ENCODE data around the gene CBFA2T2.
"Not testable (repeated sequence)": the region's sequence is repeated elsewhere in the genome, so short reads cannot be mapped to it uniquely, and the experiment has no call there.

The CBFA2T2 gene

DNA sequence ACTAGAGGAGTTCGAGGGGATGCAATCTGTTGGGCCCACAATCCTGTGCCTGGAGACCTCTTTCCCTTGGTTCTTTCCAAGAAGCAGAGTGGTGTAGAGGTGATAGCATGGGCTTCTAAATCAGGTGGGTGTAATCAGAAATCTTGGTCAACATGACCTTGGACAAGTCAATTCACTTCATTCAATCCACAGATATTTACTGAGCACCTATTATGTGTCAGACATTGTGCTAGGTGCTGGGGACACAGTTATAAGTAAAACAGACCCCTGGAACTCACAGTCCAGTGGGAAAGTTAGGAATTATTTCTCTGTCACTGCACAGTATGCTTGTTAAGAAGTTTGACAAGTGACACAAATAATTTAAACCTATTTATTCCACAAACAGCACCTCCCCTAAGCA, 199.6 kb downstream of the CBFA2T2 start:
- CTCF ChIA-PET: interaction anchor here (0.8 to 2.0 kb wide), 3 partner anchors 11 to 238 kb away, joined by 4 to 6 read pairs (median 4); no protein-coding TSS in a partner anchor
- Mint-ChIP-seq H3K4me3 (peak overlapping the region; percentile 57), H3K36me3 (peaks cover 6% of the 10 kb centered on the region), H3K4me1 (peaks cover 68% of the 10 kb centered on the region), H3K27ac (peak overlapping the region; percentile 95), H3K9me3 (no peaks in the 10 kb centered on the region), H3K27me3 (no peaks in the 10 kb centered on the region)
- DNase-seq: no peak

DNA sequence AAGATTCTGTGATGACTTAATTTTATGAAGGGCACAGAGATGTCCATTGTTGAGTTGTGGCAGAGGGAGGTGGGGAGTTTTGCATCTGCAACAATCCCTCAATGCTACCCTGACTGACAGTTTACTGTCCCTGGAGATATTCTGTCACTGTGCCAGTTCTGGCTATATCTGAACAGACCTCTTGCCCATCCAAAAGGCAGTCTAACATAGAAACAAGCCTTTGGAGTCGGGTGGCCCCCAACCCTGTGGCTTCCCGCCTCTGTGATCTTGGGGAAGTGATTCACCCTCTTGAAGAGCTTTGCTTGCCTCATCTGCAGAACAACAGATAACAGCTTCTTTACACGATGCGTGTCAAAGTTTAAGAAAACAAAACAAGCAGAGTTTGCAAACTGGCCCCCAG, 200.1 kb downstream of the CBFA2T2 start:
- Mint-ChIP-seq H3K36me3 (peaks cover 3% of the 10 kb centered on the region), H3K9me3 (no peaks in the 10 kb centered on the region), H3K4me3 (peak overlapping the region; percentile 57), H3K4me1 (peaks cover 64% of the 10 kb centered on the region), H3K27me3 (no peaks in the 10 kb centered on the region), H3K27ac (peak overlapping the region; percentile 95)
- peak; percentile 76 for DNase-seq
- CTCF ChIA-PET: interaction anchor here (0.8 to 2.0 kb wide), 3 partner anchors 11 to 238 kb away, joined by 4 to 6 read pairs (median 4); no protein-coding TSS in a partner anchor

DNA sequence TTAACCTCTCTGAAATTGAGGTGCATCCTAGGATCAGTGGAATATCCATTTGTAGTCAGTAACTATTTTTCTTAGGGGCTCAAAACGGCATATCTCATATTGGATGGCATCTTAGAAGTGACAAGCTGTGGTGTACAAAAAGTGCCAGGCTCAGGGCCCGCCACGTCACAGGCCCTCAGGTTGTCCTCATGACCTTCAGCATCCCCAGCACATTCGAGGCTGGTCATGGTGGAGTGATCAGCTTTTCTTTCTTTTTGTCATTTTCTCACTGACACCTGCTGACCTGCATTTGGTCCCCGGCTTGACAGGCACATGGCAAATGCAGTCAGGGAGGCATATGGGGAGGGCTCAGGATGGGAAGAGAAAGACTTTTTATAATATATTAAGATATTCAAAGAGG, 203.4 kb downstream of the CBFA2T2 start:
- no peak overlapping the region for H3K4me3 Mint-ChIP-seq
- peaks cover under 1% of the 10 kb centered on the region for H3K9me3 Mint-ChIP-seq
- peaks cover 40% of the 10 kb centered on the region for H3K4me1 Mint-ChIP-seq
- H3K36me3 Mint-ChIP-seq: peaks cover under 1% of the 10 kb centered on the region
- CTCF ChIA-PET: interaction anchor here (0.5 kb wide), 1 partner anchor 13 kb away, joined by 3 read pairs; no protein-coding TSS in a partner anchor
- no peak for DNase-seq
- peaks cover 7% of the 10 kb centered on the region for H3K27me3 Mint-ChIP-seq
- H3K27ac Mint-ChIP-seq: no peak overlapping the region

DNA sequence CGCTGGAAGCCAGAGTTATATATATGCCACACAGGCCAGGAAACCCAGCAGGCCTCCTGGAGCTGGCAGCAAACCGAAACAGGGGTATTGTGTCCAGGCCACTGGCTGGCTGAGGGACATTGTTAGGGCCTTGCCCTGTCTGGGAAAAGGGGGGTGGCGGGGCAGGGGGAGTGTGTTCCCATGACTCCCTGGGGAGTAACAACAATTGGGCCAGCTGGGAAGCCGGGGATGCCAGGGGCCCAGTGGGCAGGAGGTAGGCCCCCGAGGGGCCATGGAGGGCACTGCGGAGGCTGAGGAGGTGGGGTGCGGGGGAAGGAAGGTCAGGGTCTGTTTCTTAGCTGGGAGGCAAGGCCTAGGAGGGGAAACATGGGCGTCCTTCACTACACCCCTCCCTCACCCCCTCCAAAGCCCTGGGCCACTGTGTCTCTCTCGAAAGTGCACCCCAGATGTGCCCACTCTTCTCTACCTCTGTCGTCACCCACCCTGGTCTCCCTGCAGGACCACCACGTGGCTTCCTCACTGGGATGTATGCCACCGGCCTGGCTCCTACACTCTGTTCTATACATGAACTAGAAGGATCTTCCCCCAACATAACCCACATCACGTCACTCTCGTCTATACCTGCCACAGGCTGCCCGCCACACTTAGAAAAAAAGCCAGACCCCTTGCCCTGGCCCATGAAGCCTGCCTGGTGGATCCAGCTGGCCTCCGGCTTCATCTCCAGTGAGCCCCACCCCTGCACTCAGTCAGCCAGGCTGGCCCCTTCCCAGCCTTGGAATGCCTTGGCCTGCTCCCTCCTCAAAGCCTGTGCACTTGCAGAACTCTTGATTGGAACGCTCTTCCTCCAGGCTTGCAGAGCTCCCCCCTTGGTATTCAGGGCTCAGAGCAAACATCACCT, 204.1 kb downstream of the CBFA2T2 start:
- peaks cover 2% of the 10 kb centered on the region for H3K9me3 Mint-ChIP-seq
- peak overlapping the region; percentile 70 for H3K27ac Mint-ChIP-seq
- CTCF ChIA-PET: no interaction called here
- peaks cover 10% of the 10 kb centered on the region for H3K27me3 Mint-ChIP-seq
- H3K4me1 Mint-ChIP-seq: peaks cover 33% of the 10 kb centered on the region
- H3K36me3 Mint-ChIP-seq: peaks cover 2% of the 10 kb centered on the region
- H3K4me3 Mint-ChIP-seq: no peak overlapping the region
- DNase-seq: no peak

DNA sequence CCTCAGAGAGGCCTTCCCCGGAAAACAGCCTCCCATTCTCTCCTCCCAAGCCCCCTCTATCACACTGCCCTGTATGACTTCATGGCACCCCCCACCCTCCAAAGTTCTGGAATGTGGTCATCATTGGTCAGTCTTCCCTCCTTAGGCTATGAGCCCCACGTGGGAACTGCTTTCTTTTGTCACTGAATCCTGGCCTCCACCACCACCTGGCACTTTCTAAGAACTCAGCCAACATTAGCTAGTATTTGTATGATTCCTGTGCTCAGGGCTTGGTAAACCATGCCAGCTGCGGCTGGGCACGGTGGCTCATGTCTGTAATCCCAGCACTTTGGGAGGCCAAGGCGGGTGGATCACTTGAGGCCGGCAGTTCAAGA, 204.7 kb downstream of the CBFA2T2 start:
- H3K4me3 Mint-ChIP-seq: no peak overlapping the region
- H3K27ac Mint-ChIP-seq: peak overlapping the region; percentile 70

DNA sequence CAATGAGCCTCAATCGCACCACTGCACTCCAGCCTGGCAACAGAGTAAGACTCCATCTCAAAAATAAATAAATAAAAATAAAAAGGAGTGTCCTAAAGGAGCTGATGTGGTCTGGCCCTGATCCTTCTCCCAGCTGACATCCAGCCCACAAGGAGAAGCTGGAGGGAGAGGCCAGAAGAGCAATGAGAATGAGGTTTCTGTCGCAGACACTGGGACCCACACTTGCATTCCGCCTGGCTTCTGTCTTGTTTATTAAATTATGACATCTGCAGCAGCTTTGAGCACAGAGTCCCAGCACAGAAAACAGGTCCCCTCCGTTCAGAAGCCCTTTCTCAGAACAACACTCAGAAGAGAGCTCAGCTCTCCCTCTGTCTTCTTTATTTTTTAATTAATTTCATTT, 206.6 kb downstream of the CBFA2T2 start:
- Mint-ChIP-seq H3K4me1 (peaks cover 8% of the 10 kb centered on the region), H3K27ac (no peak overlapping the region), H3K4me3 (no peak overlapping the region), H3K36me3 (peaks cover 2% of the 10 kb centered on the region), H3K9me3 (peaks cover 5% of the 10 kb centered on the region), H3K27me3 (peaks cover 10% of the 10 kb centered on the region)
- CTCF ChIA-PET: no interaction called here
- DNase-seq: no peak

More for the DNA sequence above, 204.7 kb downstream of the CBFA2T2 start:
- CTCF ChIA-PET: no interaction called here
- DNase-seq: no peak
- Mint-ChIP-seq H3K27me3 (peaks cover 10% of the 10 kb centered on the region), H3K4me1 (peaks cover 26% of the 10 kb centered on the region), H3K36me3 (peaks cover 2% of the 10 kb centered on the region), H3K9me3 (peaks cover 2% of the 10 kb centered on the region)

DNA sequence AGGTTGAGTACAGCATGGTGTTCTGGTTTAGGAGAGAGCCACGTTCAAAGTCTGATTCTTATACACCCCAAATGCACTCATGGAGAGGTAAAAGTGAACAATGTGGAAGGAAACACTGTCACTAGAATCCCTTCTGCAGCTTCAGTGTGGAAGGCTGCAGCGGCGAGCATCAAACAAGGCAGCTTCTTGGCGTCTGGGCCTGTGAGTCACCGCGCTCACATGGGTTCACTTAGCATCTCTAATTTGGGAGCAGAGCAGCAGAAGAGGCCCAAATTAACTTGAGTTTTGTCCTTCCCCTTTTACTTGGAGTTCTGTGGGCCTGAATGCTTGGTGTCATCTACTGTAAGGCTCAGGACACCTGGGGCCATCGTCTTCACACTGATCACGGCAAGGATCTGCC, 207.2 kb downstream of the CBFA2T2 start:
- peaks cover 4% of the 10 kb centered on the region for H3K36me3 Mint-ChIP-seq
- H3K4me3 Mint-ChIP-seq: no peak overlapping the region
- peaks cover 10% of the 10 kb centered on the region for H3K27me3 Mint-ChIP-seq
- H3K9me3 Mint-ChIP-seq: peaks cover 7% of the 10 kb centered on the region
- no peak for DNase-seq
- no peak overlapping the region for H3K27ac Mint-ChIP-seq
- H3K4me1 Mint-ChIP-seq: peaks cover 3% of the 10 kb centered on the region
- CTCF ChIA-PET: no interaction called here

DNA sequence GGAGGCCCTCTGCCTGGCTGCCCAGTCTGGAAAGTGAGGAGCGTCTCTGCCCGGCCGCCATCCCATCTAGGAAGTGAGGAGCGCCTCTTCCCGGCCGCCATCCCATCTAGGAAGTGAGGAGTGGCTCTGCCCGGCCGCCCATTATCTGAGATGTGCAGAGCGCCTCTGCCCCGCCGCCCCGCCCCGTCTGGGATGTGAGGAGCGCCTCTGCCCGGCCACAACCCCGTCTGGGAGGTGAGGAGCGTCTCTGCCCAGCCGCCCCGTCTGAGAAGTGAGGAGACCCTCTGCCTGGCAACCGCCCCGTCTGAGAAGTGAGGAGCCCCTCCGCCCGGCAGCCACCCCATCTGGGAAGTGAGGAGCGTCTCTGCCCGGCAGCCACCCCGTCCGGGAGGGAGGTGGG, 209.1 kb downstream of the CBFA2T2 start:
- H3K36me3 Mint-ChIP-seq, H3K27me3 Mint-ChIP-seq, H3K4me1 Mint-ChIP-seq, H3K27ac Mint-ChIP-seq, CTCF ChIA-PET, H3K4me3 Mint-ChIP-seq, H3K9me3 Mint-ChIP-seq, DNase-seq: not testable (repeated sequence)

All from activated naive CD4-positive, alpha-beta T cell treated with anti-CD3 and anti-CD28 coated beads, Interleukin-2, amount 10 ng/mL, durations not matched to agents 7 days and 5 days (primary cell).